ENCODE measurements around the gene PLCB4.

The PLCB4 gene

GRCh38 chr20:9301129-9302090 is 232.5 kb downstream of the PLCB4 start:
- no peak for DNase-seq (ENCODE audit: low read depth in 1 of 2, low spot score in 1 of 2)

- no peak for DNase-seq (ENCODE audit: low read depth in 1 of 2, low spot score in 1 of 2)
Measured at GRCh38 chr20:9302091-9302462, 233.2 kb downstream of the PLCB4 start.

- no peak for DNase-seq (ENCODE audit: low read depth in 1 of 2, low spot score in 1 of 2)
Measured at GRCh38 chr20:9306521-9306920, 237.6 kb downstream of the PLCB4 start.

GRCh38 chr20:9308056-9308455 is 239.2 kb downstream of the PLCB4 start:
- DNase-seq (ENCODE audit: low read depth in 1 of 2, low spot score in 1 of 2), result no peak

- DNase-seq (ENCODE audit: low read depth in 1 of 2, low spot score in 1 of 2), result no peak
Measured at GRCh38 chr20:9311132-9311531, 242.2 kb downstream of the PLCB4 start.

- DNase-seq (ENCODE audit: low read depth in 1 of 2, low spot score in 1 of 2), result no peak
Measured at GRCh38 chr20:9319687-9320384, 250.9 kb downstream of the PLCB4 start.

GRCh38 chr20:9321007-9321406 is 252.1 kb downstream of the PLCB4 start:
- DNase-seq (ENCODE audit: low read depth in 1 of 2, low spot score in 1 of 2), result no peak

- DNase-seq (ENCODE audit: low read depth in 1 of 2, low spot score in 1 of 2), result no peak
Measured at GRCh38 chr20:9322661-9323060, 253.8 kb downstream of the PLCB4 start.

- DNase-seq (ENCODE audit: low read depth in 1 of 2, low spot score in 1 of 2), result no peak
Measured at GRCh38 chr20:9323622-9324021, 254.7 kb downstream of the PLCB4 start.

- no peak for DNase-seq (ENCODE audit: low read depth in 1 of 2, low spot score in 1 of 2)
Measured at GRCh38 chr20:9329355-9330101, 260.6 kb downstream of the PLCB4 start.

- DNase-seq (ENCODE audit: low read depth in 1 of 2, low spot score in 1 of 2), result no peak
Measured at GRCh38 chr20:9330151-9330550, 261.3 kb downstream of the PLCB4 start.

- no peak for DNase-seq (ENCODE audit: low read depth in 1 of 2, low spot score in 1 of 2)
Measured at GRCh38 chr20:9331707-9332435, 263.0 kb downstream of the PLCB4 start.

GRCh38 chr20:9332791-9333479 is 264.0 kb downstream of the PLCB4 start:
- no peak for DNase-seq (ENCODE audit: low read depth in 1 of 2, low spot score in 1 of 2)

- DNase-seq (ENCODE audit: low read depth in 1 of 2, low spot score in 1 of 2), result no peak
Measured at GRCh38 chr20:9334866-9335265, 266.0 kb downstream of the PLCB4 start.

- DNase-seq (ENCODE audit: low read depth in 1 of 2, low spot score in 1 of 2), result no peak
Measured at GRCh38 chr20:9338101-9338500, 269.2 kb downstream of the PLCB4 start.

- no peak for DNase-seq (ENCODE audit: low read depth in 1 of 2, low spot score in 1 of 2)
Measured at GRCh38 chr20:9339708-9340107, 270.8 kb downstream of the PLCB4 start.

GRCh38 chr20:9342651-9343050 is 273.8 kb downstream of the PLCB4 start:
- no peak for DNase-seq (ENCODE audit: low read depth in 1 of 2, low spot score in 1 of 2)

- DNase-seq (ENCODE audit: low read depth in 1 of 2, low spot score in 1 of 2), result no peak
Measured at GRCh38 chr20:9344083-9344920, 275.4 kb downstream of the PLCB4 start.

GRCh38 chr20:9348316-9348715 is 279.4 kb downstream of the PLCB4 start:
- DNase-seq (ENCODE audit: low read depth in 1 of 2, low spot score in 1 of 2), result no peak

All from activated T-helper 1 cell treated with anti-CD3 and anti-CD28 coated beads, Interleukin-2, amount 50 U/mL, for 16 hours (primary cell).